ENCODE results near the gene TRAF1.

GRCh38 chr9:120911295-120911837, 15.2 kb downstream of the TRAF1 start:
- TF ChIP-seq POLR2A (IDR thresholded peaks at IDR 0.05; ENCODE audit: low read depth, low read length) (0 out of 2 replicates have a peak, but pooled peaks have one; percentile 37), POLR2AphosphoS5 (IDR thresholded peaks at IDR 0.05; ENCODE audit: low read depth, low read length) (peak; percentile 47; the same call in 1 of the 2 replicates), TAF1 (IDR thresholded peaks at IDR 0.05; ENCODE audit: borderline replicate concordance, low read depth, low read length) (no peak)
